HT1080 (cell line): Measurements from ENCODE around the gene ERVFRD-1. TPM values are rescaled to one million over a fixed set of nuclear protein-coding genes. Genes with fewer than 3 reads are reported as not detected.
"Not testable (repeated sequence)": the region's sequence is repeated elsewhere in the genome, so short reads cannot be mapped to it uniquely, and the experiment has no call there.

Source experiments
- DNase-seq: peaks from one replicate; pipeline ENCODE4 v3.0.0-alpha.2; 2015; ENCODE audit warnings: low read depth
- total RNA-seq: library from RNA; depleted of rRNA; stranded (reverse); fragments of >200 nt; shearing (Covaris generic); gene quantifications from 2 replicates; pipeline ENCODE4 v1.2.3, GENCODE V29; 2014

ERVFRD-1 gene
- total RNA-seq, 1 experiment from 2014 or later: not detected

DNA sequence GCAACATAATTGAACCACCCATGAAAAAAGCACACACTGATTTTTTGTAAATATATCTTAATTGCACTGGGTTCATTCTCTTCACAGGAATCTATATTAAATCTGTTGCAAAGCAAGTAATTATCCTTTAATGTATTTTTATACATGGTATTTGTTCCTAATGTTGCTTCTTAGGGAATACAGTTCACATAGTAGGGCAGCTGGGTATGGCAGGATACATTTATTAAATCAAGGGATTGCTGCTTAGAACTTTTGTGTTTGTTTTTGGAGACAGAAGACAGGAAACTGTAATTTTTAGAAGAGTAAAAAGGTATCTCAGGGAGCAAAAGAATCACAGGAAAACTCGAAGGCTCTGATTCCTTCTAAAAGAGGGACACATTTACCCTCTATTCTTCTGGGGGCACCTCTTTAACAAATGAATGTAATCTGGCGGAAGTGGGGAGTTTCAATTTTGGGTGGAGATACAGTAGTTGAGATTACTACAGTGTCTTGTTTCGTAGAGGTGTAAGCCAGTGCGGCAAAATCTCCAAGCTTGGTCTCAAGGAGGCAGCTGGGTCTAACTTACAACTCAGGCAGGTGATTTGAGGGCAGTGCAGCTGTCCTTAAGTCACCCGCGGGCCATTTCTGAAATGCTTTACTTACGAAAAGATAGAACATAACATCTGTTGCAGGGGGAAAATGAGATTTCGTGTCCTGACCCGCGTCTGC lies 18.7 kb downstream of the ERVFRD-1 start:
- DNase-seq: no peak

GRCh38 chr6:11091141-11091540 lies 20.4 kb downstream of the ERVFRD-1 start:
- not testable (repeated sequence) for DNase-seq

GRCh38 chr6:11089695-11090094 lies 21.8 kb downstream of the ERVFRD-1 start:
- DNase-seq: no peak

GRCh38 chr6:11087141-11087812 lies 24.2 kb downstream of the ERVFRD-1 start:
- DNase-seq: not testable (repeated sequence)

GRCh38 chr6:11085758-11086435 lies 25.6 kb downstream of the ERVFRD-1 start:
- peak; percentile 10 for DNase-seq

DNA sequence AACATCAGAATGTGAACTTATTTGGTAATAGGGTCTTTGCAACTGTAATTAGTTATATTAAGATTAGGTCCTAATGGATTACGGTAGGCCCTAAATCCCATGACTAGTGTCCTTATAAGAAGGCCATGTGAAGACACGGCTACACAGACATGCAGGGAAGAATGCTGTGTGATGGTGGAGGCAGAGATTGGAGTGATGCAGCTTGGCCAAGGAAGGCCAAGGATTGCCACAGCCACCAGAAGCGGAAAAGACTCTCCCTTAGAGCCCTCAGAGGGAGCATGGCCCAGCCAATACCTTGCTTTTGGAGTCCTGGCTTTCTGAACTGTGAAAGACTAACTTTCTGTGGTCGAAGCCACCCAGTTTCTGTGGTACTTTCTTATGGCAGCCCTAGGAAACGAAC lies 27.6 kb downstream of the ERVFRD-1 start:
- DNase-seq: no peak

DNA sequence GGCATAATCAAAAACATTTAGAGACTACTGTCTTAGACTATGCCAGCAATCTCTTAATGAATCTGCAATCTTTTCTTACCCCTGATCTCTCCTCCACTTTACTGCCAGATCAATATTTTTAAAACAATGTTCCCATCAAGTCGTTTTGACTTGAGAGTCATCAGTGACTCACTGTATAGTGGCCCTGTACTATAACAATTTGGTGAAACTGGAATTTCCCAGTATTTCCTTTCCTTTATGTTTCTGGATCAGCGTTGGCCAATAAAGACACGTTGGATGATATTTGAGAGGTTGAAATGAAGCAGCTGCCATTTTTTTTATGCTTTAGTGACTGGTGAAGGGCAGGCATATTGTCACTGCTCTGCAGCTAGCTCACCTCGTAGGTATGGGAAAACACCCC lies 28.0 kb downstream of the ERVFRD-1 start:
- DNase-seq: peak; percentile 34

- DNase-seq: no peak
These were observed 31.2 kb downstream of the ERVFRD-1 start for GRCh38 chr6:11080296-11080695.

DNA sequence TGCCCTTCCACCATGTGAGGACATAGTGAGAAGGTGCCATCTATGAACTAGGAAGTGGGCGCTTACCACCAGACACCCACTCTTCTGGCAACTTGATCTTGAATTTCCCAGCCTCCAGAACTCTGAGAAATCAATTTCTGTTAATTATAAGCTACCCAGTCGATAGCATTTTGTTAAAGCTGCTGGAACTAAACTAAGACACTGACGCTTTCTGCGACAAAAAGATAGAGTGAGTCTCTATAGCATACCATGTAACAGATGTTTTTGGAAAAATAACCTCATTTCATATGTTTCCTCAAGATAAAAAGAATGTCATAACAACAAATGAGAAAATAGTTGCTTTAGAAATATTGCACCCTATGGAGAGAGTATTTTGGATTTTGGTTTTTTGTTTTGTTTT lies 33.3 kb downstream of the ERVFRD-1 start:
- no peak for DNase-seq

DNA sequence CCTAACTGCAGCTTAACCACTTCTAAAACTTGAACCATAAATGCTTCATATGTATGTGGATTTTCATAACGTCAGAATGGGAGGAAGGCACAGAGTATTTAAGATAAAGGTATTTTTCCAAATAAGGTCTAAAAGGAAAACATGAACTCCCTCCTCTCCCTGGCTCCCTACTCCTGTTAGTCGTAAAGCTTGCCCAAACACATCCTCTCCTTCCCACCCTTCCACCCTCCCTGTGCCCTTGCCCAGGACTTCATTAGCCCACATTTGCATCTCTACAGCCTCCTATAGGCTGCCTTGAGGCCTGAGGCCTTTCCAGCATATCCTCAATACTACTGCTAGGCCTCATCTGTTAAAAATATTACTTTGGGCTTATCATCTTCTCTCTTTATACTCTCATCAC lies 35.0 kb downstream of the ERVFRD-1 start:
- DNase-seq: no peak

DNA sequence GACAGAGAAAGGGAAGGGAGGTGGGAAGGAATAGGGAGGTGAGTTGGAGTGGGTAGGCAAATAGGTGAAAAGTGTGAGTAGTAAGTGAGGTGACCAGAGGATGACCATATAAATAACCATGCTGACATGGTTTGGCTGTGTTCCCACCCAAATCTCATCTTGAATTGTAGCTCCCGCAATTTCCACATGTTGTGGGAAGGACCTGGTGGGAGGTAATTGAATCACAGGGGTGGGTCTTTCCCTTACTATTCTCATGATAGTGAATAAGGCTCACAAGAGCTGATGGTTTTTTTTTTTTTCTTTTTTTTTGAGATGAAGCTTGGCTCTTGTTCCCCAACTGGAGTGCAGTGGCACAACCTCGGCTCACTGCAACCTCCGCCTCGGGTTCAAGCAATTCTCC lies 39.4 kb downstream of the ERVFRD-1 start:
- DNase-seq: no peak

DNA sequence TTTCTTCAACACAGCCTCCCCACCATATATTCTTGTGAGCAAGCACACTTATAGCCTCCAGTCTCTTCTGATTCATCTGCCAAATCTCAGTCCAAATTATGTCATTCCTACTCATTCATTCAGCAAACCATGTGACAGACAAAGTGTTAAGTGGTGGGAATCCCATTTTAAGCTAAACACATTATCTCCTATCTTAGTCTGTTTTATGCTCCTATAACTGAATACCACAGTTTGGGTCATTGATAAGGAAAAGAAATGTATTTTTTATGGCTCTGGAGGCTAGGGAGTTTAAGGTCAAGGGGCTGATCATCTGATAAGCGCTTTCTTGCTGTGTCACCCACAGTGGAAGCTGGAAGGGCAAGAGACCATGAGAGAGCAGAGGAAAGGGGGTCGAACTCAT lies 41.8 kb downstream of the ERVFRD-1 start:
- peak; percentile 30 for DNase-seq

DNA sequence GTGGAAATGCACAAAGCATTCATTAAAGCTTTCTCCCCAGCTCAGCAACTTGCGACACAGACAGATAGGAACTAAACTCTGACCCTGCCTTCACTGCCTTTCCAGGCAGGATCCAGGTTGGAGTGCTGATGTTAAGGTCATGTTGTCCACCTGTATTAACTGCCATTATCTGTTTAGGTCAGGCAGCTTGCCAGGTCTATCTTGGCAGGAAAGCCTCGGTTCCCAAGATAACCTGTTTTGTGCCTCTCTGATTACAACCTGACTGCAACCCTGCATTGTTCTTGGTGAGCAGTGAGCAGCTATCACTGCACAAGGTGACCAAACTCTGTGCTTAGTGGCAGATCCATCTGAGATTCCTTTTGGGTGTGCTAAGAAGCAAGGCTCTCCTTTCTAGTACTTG lies 44.2 kb downstream of the ERVFRD-1 start:
- no peak for DNase-seq

- no peak for DNase-seq
These were observed 44.8 kb downstream of the ERVFRD-1 start for GRCh38 chr6:11066505-11067347.

DNA sequence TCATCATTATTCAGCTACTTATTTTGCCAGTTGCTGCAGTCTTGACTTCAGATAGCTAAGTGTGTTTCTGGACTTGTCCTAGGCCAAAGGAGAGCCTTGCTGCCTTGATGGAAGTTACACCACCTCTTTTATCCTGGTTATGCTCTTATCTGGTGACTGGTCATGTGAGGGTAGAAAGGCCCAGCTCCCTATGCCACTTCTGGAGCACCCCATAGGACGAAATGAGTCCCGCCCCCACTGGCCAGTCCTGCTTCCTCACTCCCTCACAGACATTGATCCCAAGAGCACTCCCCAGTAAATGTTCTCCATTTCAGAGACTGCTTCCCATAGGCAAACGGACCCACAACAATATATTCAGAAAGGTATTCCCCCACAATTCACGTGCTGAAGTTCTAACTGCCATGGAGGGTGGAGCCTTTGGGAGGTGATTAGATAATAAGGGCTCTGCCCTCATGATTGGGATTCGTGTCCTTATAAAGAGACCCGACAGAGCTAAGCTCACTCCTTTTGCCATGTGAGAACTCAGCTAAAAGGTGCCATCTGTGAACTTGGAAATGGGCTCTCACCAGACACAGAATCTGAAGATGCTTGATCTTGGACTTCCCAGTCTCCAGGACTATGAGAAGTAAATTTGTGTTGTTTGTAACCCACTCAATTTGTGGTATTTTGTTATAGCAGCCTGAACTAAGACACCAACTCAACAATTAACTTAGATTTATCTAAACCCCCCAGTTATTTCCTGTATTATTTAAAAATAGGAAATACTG lies 45.9 kb downstream of the ERVFRD-1 start:
- DNase-seq: no peak

DNA sequence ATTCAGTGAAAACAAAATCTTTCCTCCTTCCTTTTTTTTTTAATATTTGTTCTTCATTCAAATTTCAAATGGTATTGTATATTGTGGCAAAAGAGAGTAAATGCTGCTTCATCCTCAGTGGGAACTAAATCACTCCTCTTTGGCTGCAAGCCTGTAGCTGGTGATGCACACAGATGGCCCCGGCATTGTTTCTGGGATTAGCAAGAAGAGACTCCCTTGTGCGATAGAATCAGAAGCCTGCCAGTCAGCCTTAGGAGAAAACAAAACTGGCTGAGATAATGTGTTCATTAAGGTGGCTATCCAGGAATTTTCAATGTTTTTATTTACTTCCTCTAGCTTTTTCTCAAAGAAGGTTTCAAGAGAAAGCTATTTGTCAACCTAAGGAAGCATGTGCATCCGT lies 46.7 kb downstream of the ERVFRD-1 start:
- DNase-seq: no peak

DNA sequence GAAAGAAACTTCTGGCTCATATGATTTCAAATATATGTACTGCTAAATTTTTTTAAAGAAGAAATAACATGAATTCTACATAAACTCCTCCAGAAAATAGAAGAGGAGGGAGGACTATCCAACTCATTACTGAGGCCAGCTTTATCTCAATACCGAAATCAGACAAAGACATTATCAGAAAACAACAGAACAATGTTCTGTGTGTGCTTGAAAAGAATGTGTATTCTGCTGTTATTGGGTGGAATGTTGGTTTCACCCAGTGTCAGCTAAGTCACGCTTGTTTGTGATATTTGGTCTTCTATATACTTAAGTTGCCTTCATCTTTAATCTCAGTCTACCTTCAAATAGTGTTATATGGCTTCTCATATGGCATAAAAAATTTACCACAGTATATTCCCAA lies 48.8 kb downstream of the ERVFRD-1 start:
- DNase-seq: no peak

- DNase-seq: no peak
These were observed 49.4 kb downstream of the ERVFRD-1 start for GRCh38 chr6:11062083-11062482.

- DNase-seq: no peak
These were observed 53.1 kb downstream of the ERVFRD-1 start for GRCh38 chr6:11058406-11058805.

DNA sequence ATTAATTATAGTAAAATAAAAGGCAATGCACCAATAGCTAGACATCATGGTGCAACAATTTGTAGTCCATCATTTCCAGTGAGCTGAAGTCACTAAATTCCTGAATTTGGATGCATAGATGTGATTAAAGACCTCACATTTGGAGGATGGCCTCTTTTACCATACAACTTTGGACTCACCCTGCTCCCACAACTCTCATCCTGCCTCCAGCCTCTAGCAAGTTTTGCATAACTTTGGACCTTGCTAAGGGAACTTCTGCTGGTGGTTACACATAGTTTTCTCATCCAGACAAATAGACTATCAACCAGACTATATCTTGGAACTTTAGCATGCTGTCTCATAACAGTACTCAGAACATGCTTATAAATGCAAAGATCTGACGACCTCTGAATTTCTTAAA lies 54.7 kb downstream of the ERVFRD-1 start:
- DNase-seq: no peak

GRCh38 chr6:11055127-11055627 lies 56.3 kb downstream of the ERVFRD-1 start:
- DNase-seq: no peak
